Transverse colon (tissue), 4 donors: ENCODE data around the gene NOXO1. TPM values are rescaled to one million over a fixed set of nuclear protein-coding genes. Genes with fewer than 3 reads are reported as not detected.

ENCODE experiments used
- DNase-seq: peaks from one replicate; pipeline ENCODE4 v3.0.0-alpha.2; 2019
- H3K27ac ChIP-seq, 4 donors: fragments of 200-600 bp; sonication (generic); 2 replicates each; pipeline ENCODE4 v1.5.1; 2016 to 2018; ENCODE audit warnings: inconsistent platforms in 4 of 4
- H3K27me3 ChIP-seq: fragments of 200-600 bp; sonication (generic); 2 replicates; pipeline ENCODE4 v1.5.1; 2017; ENCODE audit warnings: inconsistent platforms
- H3K36me3 ChIP-seq, 4 donors: fragments of 200-600 bp; sonication (generic); 2 replicates each; pipeline ENCODE4 v1.5.1; 2017 to 2019; ENCODE audit warnings: inconsistent platforms in 4 of 4
- H3K4me1 ChIP-seq, 4 donors: fragments of 200-600 bp; sonication (generic); 2 replicates each; pipeline ENCODE4 v1.5.1; 2017 to 2020; ENCODE audit warnings: inconsistent platforms in 4 of 4
- H3K4me3 ChIP-seq, 4 donors: fragments of 200-600 bp; sonication (generic); 1 replicate in 1 of 4; 2 replicates in 3 of 4; pipeline versions ENCODE4 v1.5.1 to v1.6.1; 2017 to 2019; ENCODE audit warnings: inconsistent platforms in 4 of 4
- H3K9me3 ChIP-seq, 2 donors: fragments of 200-600 bp; sonication (generic); 2 replicates each; pipeline ENCODE4 v1.5.1; 2017 to 2019; ENCODE audit warnings: inconsistent platforms in 2 of 2
- EP300 ChIP-seq: sonication (generic); formaldehyde crosslinking; IDR thresholded peaks from one replicate; pipeline ENCODE4 v1.6.1; 2017; ENCODE audit warnings: antibody characterized with exemption, low read depth
- POLR2A ChIP-seq: fragments of 450-650 bp; IDR thresholded peaks from one replicate; pipeline ENCODE4 v1.6.1; 2016; ENCODE audit warnings: antibody characterized with exemption, mild to moderate bottlenecking, moderate library complexity
- POLR2AphosphoS5 ChIP-seq, 3 donors: sonication (generic); formaldehyde crosslinking; IDR thresholded peaks; one replicate each; pipeline ENCODE4 v1.6.1; 2016; ENCODE audit warnings: antibody characterized with exemption in 3 of 3
- whole genome bisulfite sequencing, 2 donors: methylation state at CpG; one replicate each; pipeline ENCODE4 v1.1.5; 2018; ENCODE audit warnings: low coverage in 1 of 2; 5-methylcytosine and 5-hydroxymethylcytosine counted together
- in situ Hi-C, 4 donors: fragments of 200-750 bp; cut with MboI; loops; one replicate each; pipeline versions ENCODE4 v1.15.0 to v1.15.1; 2017; ENCODE audit warnings: low sequenced_read_pairs in 3 of 4, low pct_ligation_motif_present in 1 of 4, low pct_unique_long_range_greater_than_20kb in 1 of 4
- intact Hi-C: fragments of 100-400 bp; cut with DNase I; formaldehyde crosslinking; loops from one replicate; pipeline ENCODE4 v1.15.1; 2023; ENCODE audit warnings: low total_unique reads
- total RNA-seq, 4 donors: library from RNA; depleted of rRNA; stranded (reverse); fragments of >200 nt; gene quantifications; one replicate each; pipeline ENCODE4 v1.1.0, GENCODE V29; 2016
- TF ChIP-seq, protein P1 (sequence below), 5 experiments: fragments of 200-600 bp in 3 of 5; fragments of 450-650 bp in 2 of 5; sonication (generic) in 3 of 5; IDR thresholded peaks; 1 replicate in 2 of 5; 2 replicates in 3 of 5; pipeline ENCODE4 v1.5.1; 2016 to 2017; ENCODE audit warnings: antibody characterized with exemption in 5 of 5, inconsistent platforms in 3 of 5, mild to moderate bottlenecking in 2 of 5, moderate library complexity in 1 of 5

Gene NOXO1, protein sequence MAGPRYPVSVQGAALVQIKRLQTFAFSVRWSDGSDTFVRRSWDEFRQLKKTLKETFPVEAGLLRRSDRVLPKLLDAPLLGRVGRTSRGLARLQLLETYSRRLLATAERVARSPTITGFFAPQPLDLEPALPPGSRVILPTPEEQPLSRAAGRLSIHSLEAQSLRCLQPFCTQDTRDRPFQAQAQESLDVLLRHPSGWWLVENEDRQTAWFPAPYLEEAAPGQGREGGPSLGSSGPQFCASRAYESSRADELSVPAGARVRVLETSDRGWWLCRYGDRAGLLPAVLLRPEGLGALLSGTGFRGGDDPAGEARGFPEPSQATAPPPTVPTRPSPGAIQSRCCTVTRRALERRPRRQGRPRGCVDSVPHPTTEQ
- total RNA-seq, result 10 to 100 TPM in 3 of 4 donors, 1 to 10 TPM in 1; 4.2 to 29.8 (median 19.4) TPM

DNA sequence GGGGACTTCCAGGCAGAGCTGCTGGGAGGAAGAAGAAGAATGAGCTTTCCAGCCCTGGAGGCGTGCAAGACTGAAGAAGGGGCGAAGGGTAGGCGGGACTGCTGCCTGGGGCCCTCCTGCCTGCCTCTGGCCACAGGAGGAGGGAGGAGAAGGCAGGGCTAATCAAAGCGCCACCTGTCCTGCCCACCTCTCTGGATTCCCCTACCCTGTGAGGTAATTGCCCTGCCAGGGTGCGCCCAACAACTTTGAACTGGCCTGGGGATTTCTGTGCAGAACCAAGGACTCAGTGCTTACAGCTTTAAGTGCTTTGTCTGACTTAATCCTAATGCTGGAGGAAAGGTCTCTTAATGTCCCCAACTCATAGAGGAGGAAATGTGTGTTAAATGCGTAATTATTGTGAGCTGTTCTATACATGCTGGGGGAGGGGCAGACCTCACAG is at the start of gene NOXO1:
Gene NOXO1, minus strand, starts transcription at position 72 of the 439 bp plus-strand sequence. CDS start 290 bp downstream, outside the sequence.
- peak; percentile 80 for DNase-seq
- Histone ChIP-seq H3K27ac (peak within 1 kb of the TSS; percentile 91 to 95 (median 93)), H3K4me1 (peaks cover 22 to 66% (median 60%) of the 10 kb centered on the region in 4 donors), H3K36me3 (peaks cover 0 to 18% (median 2%) of the 10 kb centered on the region in 4 donors), H3K9me3 (no peaks in the 10 kb centered on the region), H3K4me3 (peak within 1 kb of the TSS in 3 of 4 donors; percentile 4 to 47 (median 39)), H3K27me3 (peaks cover 44% of the 10 kb centered on the region)
- WGBS, 2 donors, result 0 to 13% methylated on average over 1 to 6 of the region's 6 CpGs
- intact Hi-C loops (loop anchor here (10.0 kb wide), 1 partner anchor 683 kb away; no protein-coding TSS in a partner anchor), in situ Hi-C loops (no loop called here)
- TF ChIP-seq POLR2A (peak; percentile 86), POLR2AphosphoS5 (IDR thresholded peaks at IDR 0.05) (peak; percentile 53 to 84 (median 66)), EP300 (no peak)
- TF ChIP-seq, protein P1, sequence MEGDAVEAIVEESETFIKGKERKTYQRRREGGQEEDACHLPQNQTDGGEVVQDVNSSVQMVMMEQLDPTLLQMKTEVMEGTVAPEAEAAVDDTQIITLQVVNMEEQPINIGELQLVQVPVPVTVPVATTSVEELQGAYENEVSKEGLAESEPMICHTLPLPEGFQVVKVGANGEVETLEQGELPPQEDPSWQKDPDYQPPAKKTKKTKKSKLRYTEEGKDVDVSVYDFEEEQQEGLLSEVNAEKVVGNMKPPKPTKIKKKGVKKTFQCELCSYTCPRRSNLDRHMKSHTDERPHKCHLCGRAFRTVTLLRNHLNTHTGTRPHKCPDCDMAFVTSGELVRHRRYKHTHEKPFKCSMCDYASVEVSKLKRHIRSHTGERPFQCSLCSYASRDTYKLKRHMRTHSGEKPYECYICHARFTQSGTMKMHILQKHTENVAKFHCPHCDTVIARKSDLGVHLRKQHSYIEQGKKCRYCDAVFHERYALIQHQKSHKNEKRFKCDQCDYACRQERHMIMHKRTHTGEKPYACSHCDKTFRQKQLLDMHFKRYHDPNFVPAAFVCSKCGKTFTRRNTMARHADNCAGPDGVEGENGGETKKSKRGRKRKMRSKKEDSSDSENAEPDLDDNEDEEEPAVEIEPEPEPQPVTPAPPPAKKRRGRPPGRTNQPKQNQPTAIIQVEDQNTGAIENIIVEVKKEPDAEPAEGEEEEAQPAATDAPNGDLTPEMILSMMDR (IDR thresholded peaks at IDR 0.05), result no peak

DNA sequence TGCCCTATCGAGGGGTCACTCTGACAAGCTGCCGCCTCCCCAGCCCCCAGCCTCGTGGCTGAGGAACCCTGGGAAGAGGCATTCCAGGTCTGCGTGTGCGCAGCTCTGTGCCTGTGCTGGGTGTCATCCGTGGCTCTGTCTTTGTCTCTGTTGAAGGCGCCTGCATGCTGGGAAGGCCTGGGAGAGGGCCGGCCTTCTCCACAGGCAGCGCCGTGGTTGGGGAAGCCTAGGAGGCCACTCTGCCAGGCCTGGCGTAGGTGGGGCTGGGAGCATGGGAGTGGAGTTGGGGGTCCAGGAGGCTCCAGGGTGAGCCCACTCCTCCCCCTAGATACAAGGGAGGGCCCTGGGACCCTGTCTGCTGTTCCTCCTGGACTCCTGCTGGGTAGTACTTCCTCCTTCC is 48.8 kb upstream of the NOXO1 start:
- no peaks in the 10 kb centered on the region for H3K9me3 ChIP-seq
- TF ChIP-seq EP300 (no peak), POLR2A (no peak), POLR2AphosphoS5 (IDR thresholded peaks at IDR 0.05) (no peak)
- 87% methylated on average over 11 of the region's 11 CpGs; no CpG with 5 or more reads in 1 of the 2 donors for WGBS, 2 donors
- in situ Hi-C loops (no loop called here), intact Hi-C loops (no loop called here)
- H3K27ac ChIP-seq, result peak overlapping the region in 3 of 4 donors; percentile 8 to 58 (median 14)
- no peak overlapping the region for H3K4me3 ChIP-seq
- DNase-seq, result no peak
- H3K4me1 ChIP-seq, result peaks cover 0 to 44% (median 33%) of the 10 kb centered on the region in 4 donors
- no peaks in the 10 kb centered on the region for H3K36me3 ChIP-seq
- no peaks in the 10 kb centered on the region for H3K27me3 ChIP-seq

DNA sequence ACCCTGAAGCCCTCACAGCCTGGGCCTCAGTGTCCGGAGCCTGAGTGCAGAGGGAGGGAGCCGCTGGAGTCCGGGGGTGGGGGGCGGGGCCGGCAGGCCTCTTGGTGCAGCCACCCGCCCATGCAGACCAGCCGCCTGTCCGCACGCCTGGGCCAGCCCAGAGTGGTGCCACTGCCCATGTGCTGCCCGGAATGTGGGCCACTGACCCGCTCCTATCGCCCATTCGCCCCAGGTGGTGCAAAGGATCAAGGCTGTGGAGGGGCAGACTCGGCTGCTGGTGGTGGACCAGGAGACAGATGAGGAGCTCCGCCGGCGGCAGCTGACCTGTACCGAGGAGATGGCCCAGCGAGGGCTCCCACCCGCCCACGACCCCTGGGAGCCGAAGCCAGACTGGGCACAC is 48.1 kb upstream of the NOXO1 start:
- intact Hi-C loops, result loop anchor here (5.0 kb wide), 1 partner anchor 123 kb away; no protein-coding TSS in a partner anchor
- no peak for DNase-seq
- H3K27me3 ChIP-seq, result no peaks in the 10 kb centered on the region
- H3K9me3 ChIP-seq, result no peaks in the 10 kb centered on the region
- H3K27ac ChIP-seq, result peak overlapping the region in 2 of 4 donors; percentile 8 to 14
- no peak overlapping the region for H3K4me3 ChIP-seq
- TF ChIP-seq POLR2AphosphoS5 (IDR thresholded peaks at IDR 0.05), result no peak
- TF ChIP-seq EP300, result no peak
- no peak for TF ChIP-seq POLR2A
- TF ChIP-seq, protein P1 (IDR thresholded peaks at IDR 0.05), result no peak
- 70% methylated on average over 20 of the region's 22 CpGs; no CpG with 5 or more reads in 1 of the 2 donors for WGBS, 2 donors
- peaks cover 0 to 40% (median 28%) of the 10 kb centered on the region in 4 donors for H3K4me1 ChIP-seq
- in situ Hi-C loops, result loop anchor here in 2 of 4 donors (10.0 kb wide), 1 partner anchor 115 kb away; the partner anchor contains the start of gene RAB26 (in 2 of the 2)
- no peaks in the 10 kb centered on the region for H3K36me3 ChIP-seq

DNA sequence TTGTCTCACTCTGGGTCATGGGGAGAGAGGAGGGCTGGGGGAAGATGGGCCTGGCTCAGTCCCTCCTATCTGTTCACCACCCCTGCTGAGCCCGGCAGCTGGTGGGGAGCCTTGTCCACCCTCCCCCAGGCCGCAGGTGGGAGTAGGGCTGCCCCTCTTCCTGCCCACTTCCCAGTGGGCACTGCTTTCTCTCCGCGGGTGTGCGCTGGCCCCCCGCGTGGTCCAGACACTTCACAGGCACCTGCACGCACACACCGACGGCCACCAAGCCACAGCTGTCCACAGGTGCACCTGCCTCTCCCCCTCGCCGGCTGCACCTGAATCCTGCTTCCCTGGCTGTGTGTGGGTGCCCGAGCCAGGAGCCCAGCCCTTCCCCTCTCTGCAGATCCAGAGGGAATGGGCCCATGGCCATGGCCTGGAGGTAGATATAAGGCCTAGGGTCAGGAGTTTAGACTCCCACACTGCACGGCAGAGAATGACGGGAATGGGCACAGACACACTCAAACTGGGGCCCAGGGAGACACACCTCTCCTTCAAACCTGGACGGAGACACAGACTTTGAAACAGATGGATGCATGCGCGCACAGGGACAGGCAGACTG is 47.5 kb upstream of the NOXO1 start:
- no peaks in the 10 kb centered on the region for H3K27me3 ChIP-seq
- H3K4me1 ChIP-seq, result peaks cover 2 to 39% (median 28%) of the 10 kb centered on the region in 4 donors
- in situ Hi-C loops (loop anchor here in 2 of 4 donors (10.0 kb wide), 1 partner anchor 116 kb away; the partner anchor contains the start of gene RAB26 (in 2 of the 2)), intact Hi-C loops (loop anchor here (5.0 kb wide), 1 partner anchor 124 kb away; no protein-coding TSS in a partner anchor)
- no peaks in the 10 kb centered on the region for H3K9me3 ChIP-seq
- TF ChIP-seq POLR2AphosphoS5 (IDR thresholded peaks at IDR 0.05) (no peak), EP300 (no peak), POLR2A (no peak)
- TF ChIP-seq, protein P1 (IDR thresholded peaks at IDR 0.05), result no peak
- H3K36me3 ChIP-seq, result no peaks in the 10 kb centered on the region
- no peak overlapping the region for H3K4me3 ChIP-seq
- no peak for DNase-seq
- WGBS, 2 donors, result 80 to 82% methylated on average over 2 to 16 of the region's 18 CpGs
- peak overlapping the region in 2 of 4 donors; percentile 81 to 84 for H3K27ac ChIP-seq
